Common myeloid progenitor, CD34-positive (primary cell): ENCODE results near the gene PRSS22.
A peak's percentile ranks its signal among the peaks of the same experiment; 100 is the strongest.

Experiments used
- CTCF ChIA-PET: fragments of 350-600 bp; sonication (Branson Sonifier 250); formaldehyde crosslinking; loops from one replicate; lab custom pipeline; 2021; ENCODE audit warnings: antibody characterized with exemption; lab: Charles Lee
- POLR2A ChIA-PET: fragments of 350-600 bp; sonication (Branson Sonifier 250); formaldehyde crosslinking; loops from one replicate; lab custom pipeline; 2021; ENCODE audit warnings: antibody characterized with exemption; lab: Charles Lee
- DNase-seq, 3 donors: peaks; one replicate each; pipeline versions ENCODE4 v3.0.0 to v3.0.0-alpha.2; 2013
- H3K27ac ChIP-seq, 2 experiments: 1 replicate in 1 of 2; 2 replicates in 1 of 2; pipeline ENCODE4 v1.7.0; 2013; ENCODE audit warnings: inconsistent platforms in 2 of 2, low read length in 2 of 2, mild to moderate bottlenecking in 2 of 2, low read depth in 1 of 2, moderate library complexity in 1 of 2; ENCODE audit not compliant: severe bottlenecking in 2 of 2, insufficient read depth in 1 of 2, poor library complexity in 1 of 2
- H3K27me3 ChIP-seq, 5 experiments: replicated peaks in 2 of 5; 1 replicate in 3 of 5; 2 replicates in 2 of 5; pipeline versions ENCODE4 v1.6.1 to v1.7.0; 2013; ENCODE audit warnings: low read length in 4 of 5, mild to moderate bottlenecking in 2 of 5, moderate library complexity in 2 of 5, inconsistent platforms in 1 of 5; ENCODE audit not compliant: insufficient read depth in 5 of 5, control insufficient read depth in 4 of 5
- H3K36me3 ChIP-seq, 4 experiments: 1 replicate in 2 of 4; 2 replicates in 2 of 4; pipeline versions ENCODE4 v1.6.1 to v1.7.0; 2013; ENCODE audit warnings: low read length in 3 of 4, control low read depth in 1 of 4, mild to moderate bottlenecking in 1 of 4; ENCODE audit not compliant: control insufficient read depth in 4 of 4, insufficient read depth in 4 of 4
- H3K4me1 ChIP-seq, 4 experiments: 1 replicate in 3 of 4; 2 replicates in 1 of 4; pipeline versions ENCODE4 v1.6.1 to v1.7.1; 2013; ENCODE audit warnings: low read length in 3 of 4, mild to moderate bottlenecking in 3 of 4, control low read depth in 1 of 4, inconsistent platforms in 1 of 4, moderate library complexity in 1 of 4; ENCODE audit not compliant: control insufficient read depth in 4 of 4, insufficient read depth in 4 of 4; ENCODE audit errors: control extremely low read depth in 1 of 4
- H3K4me3 ChIP-seq, 7 experiments: 1 replicate in 4 of 7; 2 replicates in 3 of 7; pipeline versions ENCODE4 v1.5.1 to v1.7.0; 2013; ENCODE audit warnings: mild to moderate bottlenecking in 7 of 7, low read length in 6 of 7, moderate library complexity in 6 of 7, inconsistent platforms in 2 of 7, low read depth in 2 of 7, control low read depth in 1 of 7; ENCODE audit not compliant: insufficient read depth in 4 of 7, control insufficient read depth in 1 of 7; ENCODE audit errors: extremely low read depth in 1 of 7
- H3K9me3 ChIP-seq, 5 experiments: 1 replicate in 4 of 5; 2 replicates in 1 of 5; pipeline versions ENCODE4 v1.6.1 to v1.7.1; 2013; ENCODE audit warnings: low read length in 4 of 5, mild to moderate bottlenecking in 2 of 5, inconsistent platforms in 1 of 5, low read depth in 1 of 5, moderate library complexity in 1 of 5; ENCODE audit not compliant: control insufficient read depth in 4 of 5, insufficient read depth in 2 of 5; ENCODE audit errors: control extremely low read depth in 1 of 5
- WGBS: methylation state at CpG from one replicate; pipeline ENCODE4 v1.1.5; 2013; ENCODE audit not compliant: insufficient coverage; 5-methylcytosine and 5-hydroxymethylcytosine counted together

PRSS22 gene

DNA sequence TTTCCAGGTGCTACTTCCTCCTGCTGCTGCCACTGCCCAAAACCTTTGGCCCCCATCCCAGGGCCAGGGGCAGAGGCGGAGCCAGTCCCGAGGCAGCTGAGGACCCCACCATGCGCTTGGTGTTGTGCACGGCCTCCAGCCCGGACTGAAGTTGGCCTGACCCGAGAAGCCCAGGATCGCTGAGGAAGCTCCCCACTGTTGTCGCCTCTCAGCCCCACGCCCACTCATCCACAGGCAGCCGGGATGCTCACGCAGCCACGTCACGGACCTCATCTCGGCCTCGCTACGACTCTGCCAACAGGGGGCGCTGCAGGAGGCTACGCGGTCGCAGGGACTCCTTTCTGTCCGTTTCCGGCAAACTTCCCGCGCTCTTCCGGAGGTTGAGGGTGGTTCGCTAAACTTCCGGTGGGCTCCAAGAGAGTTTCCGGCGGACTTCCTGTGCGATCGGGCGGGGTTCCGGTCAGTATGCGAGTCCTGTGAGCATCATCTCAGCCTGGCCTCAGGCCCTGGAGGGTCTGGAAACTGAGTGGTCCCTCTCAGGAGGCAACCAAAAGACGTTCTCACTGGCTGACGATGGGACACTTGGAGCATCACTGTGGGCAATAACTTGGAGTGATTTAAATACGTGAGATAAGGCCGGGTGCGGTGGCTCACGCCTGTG is 15.5 kb downstream of the PRSS22 start:
- ChIA-PET POLR2A (interaction anchor here (1.3 kb wide), 1 partner anchor 26 kb away, joined by 4 read pairs; no protein-coding TSS in a partner anchor), CTCF (interaction anchor here (0.6 to 4.7 kb wide), 10 partner anchors 11 to 80 kb away, joined by 3 to 46 read pairs (median 6); partner anchors contain the start of gene ZG16B)
- peak overlapping the region in 4 of 7 experiments; percentile 2 to 65 (median 28) for H3K4me3 ChIP-seq
- no peaks in the 10 kb centered on the region for H3K9me3 ChIP-seq
- peaks cover 0 to 29% (median 20%) of the 10 kb centered on the region in 4 experiments for H3K4me1 ChIP-seq
- H3K36me3 ChIP-seq = no peaks in the 10 kb centered on the region
- DNase-seq = peak; percentile 40 to 62 (median 51)
- H3K27me3 ChIP-seq = peaks cover 0 to 3% (median 0%) of the 10 kb centered on the region in 5 experiments
- H3K27ac ChIP-seq = no peak overlapping the region
- WGBS = 29% methylated on average over 36 of the region's 40 CpGs

DNA sequence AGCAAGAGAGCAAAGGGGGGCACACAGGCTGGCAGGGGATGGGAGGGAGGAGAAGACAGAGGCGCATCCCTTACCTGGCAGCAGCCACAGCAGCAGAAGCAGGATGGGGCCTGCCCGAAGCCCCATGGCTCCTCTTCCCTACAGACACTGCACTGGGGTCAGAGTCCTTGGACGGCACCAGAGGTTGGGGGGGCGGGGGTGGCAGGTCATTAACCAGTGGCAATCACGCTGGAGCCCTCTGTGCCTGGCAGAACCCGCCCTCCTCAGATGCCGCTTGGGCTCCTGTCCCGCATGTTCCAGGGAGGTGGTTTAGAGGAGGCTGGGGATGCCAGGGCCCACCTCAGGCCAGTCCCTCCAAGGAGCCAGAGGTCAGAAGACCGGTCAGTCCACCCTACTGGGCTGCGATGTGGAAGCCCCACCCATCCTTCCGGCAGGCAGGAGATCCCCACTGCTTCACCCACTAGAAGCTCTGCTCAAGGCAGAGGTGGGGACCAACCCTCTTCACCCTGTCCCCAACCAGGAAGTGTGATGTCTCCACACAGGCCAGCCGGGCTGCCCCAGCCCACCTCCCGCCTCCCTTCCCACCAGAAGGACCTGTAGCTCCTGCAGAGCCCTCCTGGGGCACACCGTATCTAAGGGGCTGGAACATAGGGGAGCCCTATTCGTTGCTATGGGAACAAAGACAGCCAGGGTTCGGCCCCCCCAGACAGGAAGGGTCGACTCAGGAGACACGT is 16.2 kb downstream of the PRSS22 start:
- no peak for DNase-seq
- Histone ChIP-seq H3K4me1 (peaks cover 0 to 29% (median 20%) of the 10 kb centered on the region in 4 experiments), H3K9me3 (no peaks in the 10 kb centered on the region), H3K27me3 (peaks cover 0 to 2% (median 0%) of the 10 kb centered on the region in 5 experiments), H3K27ac (no peak overlapping the region), H3K36me3 (no peaks in the 10 kb centered on the region), H3K4me3 (peak overlapping the region in 3 of 7 experiments; percentile 2 to 65 (median 37))
- CTCF ChIA-PET = interaction anchor here (0.6 to 4.7 kb wide), 9 partner anchors 12 to 80 kb away, joined by 3 to 46 read pairs (median 6); partner anchors contain the start of gene ZG16B
- 72% methylated on average over 12 of the region's 18 CpGs for WGBS
- POLR2A ChIA-PET = no interaction called here

DNA sequence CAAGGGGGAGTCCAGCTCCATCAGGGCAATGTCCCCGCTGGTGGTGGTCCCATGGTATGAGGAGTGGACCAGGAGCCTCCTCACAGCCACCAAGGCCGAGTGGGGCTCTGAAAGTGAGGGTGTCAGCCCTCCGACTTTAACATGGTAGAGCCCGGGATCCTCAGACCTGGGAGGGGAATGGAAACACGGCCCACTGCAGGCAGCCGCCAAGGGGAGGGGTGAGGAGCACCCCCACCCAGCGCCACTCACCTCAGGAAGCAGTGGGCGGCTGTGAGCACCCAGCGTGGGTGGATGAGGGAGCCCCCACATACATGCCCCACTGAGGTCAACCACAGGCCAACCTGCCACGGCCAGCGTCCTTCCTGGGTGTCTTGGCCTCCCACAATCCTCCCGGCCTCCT is 17.1 kb downstream of the PRSS22 start:
- no peak overlapping the region for H3K27ac ChIP-seq
- no peaks in the 10 kb centered on the region for H3K27me3 ChIP-seq
- ChIA-PET CTCF (interaction anchor here (1.0 to 3.8 kb wide), 6 partner anchors 8 to 78 kb away, joined by 3 to 47 read pairs (median 12); no protein-coding TSS in a partner anchor), POLR2A (no interaction called here)
- peaks cover 0 to 31% (median 23%) of the 10 kb centered on the region in 4 experiments for H3K4me1 ChIP-seq
- no peaks in the 10 kb centered on the region for H3K9me3 ChIP-seq
- H3K36me3 ChIP-seq = no peaks in the 10 kb centered on the region
- no peak for DNase-seq
- WGBS = 72% methylated on average over 9 of the region's 12 CpGs
- no peak overlapping the region for H3K4me3 ChIP-seq

DNA sequence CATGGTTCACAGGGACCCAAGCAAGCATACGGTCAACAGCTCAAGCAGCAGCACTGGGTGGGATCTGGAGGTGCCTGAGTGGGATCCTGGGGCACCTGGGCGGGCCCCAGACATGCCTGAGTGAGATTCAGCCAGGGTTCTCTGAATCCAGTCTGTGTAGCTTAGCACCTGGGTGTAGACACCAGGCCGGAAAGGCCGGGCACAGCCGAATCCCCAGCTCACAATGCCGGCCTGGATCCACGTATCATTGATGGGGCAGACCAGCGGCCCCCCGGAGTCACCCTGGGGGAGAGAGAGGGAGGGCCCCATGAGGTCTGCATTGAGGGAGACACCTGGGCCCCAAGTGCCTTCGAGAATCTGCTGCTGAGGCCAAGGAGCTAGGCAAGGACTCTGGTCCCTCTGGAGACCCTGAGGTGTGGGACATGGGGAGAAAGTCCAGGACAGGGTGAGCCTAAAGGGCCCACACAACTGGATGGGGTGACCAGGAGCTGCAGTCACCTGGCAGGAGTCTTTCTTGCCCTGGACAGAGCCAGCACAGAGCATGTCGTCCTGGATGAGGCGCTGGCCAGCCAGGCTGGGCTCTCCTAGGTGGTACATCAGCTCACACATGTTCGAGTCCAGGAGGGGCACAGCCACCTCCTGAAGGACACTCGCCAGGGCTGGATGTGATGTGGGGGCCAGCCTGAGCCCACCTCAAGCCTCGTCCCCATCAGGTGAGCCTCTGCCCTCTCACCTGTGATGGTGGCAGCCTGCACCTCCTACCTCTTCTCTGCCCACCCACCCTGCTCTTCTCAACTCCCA is 18.1 kb downstream of the PRSS22 start:
- POLR2A ChIA-PET = interaction anchor here (1.0 kb wide), 1 partner anchor 28 kb away, joined by 7 read pairs; no protein-coding TSS in a partner anchor
- H3K36me3 ChIP-seq = no peaks in the 10 kb centered on the region
- peaks cover 0 to 31% (median 25%) of the 10 kb centered on the region in 4 experiments for H3K4me1 ChIP-seq
- 90% methylated on average over 14 of the region's 15 CpGs for WGBS
- H3K4me3 ChIP-seq = no peak overlapping the region
- CTCF ChIA-PET = interaction anchor here (0.7 to 3.8 kb wide), 28 partner anchors 9 to 119 kb away, joined by 3 to 47 read pairs (median 4); partner anchors contain the start of genes FLYWCH1, FLYWCH2, PRSS22 and ZG16B
- no peaks in the 10 kb centered on the region for H3K27me3 ChIP-seq
- no peak overlapping the region for H3K27ac ChIP-seq
- no peaks in the 10 kb centered on the region for H3K9me3 ChIP-seq
- DNase-seq = no peak

DNA sequence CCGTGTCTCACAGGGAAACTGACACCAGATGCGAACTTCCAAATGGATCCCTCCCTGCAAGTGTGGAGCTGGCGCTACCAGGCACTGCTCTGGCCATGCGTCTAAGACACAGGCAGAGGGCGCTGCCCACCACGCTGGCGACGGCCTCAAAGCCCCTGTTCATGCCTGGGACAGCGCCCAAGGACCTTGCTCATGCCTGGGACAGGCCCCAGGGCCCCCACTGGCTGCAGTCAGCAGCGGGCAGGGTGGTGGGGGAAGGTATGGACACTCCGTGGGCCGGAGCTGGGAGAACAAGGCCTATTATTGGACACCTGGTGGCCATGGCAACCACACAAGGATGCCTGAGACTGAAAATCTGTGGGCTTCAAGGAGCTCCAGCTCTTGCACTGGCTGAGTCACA is 19.0 kb downstream of the PRSS22 start:
- DNase-seq = peak; percentile 61 to 83 (median 76)
- H3K4me3 ChIP-seq = no peak overlapping the region
- POLR2A ChIA-PET = interaction anchor here (0.7 to 1.0 kb wide), 2 partner anchors 27 to 29 kb away, joined by 3 to 7 read pairs; no protein-coding TSS in a partner anchor
- no peaks in the 10 kb centered on the region for H3K27me3 ChIP-seq
- H3K36me3 ChIP-seq = no peaks in the 10 kb centered on the region
- H3K27ac ChIP-seq = no peak overlapping the region
- 3% methylated on average over 11 of the region's 12 CpGs for WGBS
- no peaks in the 10 kb centered on the region for H3K9me3 ChIP-seq
- CTCF ChIA-PET = interaction anchor here (0.8 to 3.8 kb wide), 29 partner anchors 10 to 120 kb away, joined by 3 to 47 read pairs (median 5); partner anchors contain the start of genes FLYWCH1, FLYWCH2, PRSS22 and ZG16B
- H3K4me1 ChIP-seq = peaks cover 0 to 31% (median 25%) of the 10 kb centered on the region in 4 experiments

DNA sequence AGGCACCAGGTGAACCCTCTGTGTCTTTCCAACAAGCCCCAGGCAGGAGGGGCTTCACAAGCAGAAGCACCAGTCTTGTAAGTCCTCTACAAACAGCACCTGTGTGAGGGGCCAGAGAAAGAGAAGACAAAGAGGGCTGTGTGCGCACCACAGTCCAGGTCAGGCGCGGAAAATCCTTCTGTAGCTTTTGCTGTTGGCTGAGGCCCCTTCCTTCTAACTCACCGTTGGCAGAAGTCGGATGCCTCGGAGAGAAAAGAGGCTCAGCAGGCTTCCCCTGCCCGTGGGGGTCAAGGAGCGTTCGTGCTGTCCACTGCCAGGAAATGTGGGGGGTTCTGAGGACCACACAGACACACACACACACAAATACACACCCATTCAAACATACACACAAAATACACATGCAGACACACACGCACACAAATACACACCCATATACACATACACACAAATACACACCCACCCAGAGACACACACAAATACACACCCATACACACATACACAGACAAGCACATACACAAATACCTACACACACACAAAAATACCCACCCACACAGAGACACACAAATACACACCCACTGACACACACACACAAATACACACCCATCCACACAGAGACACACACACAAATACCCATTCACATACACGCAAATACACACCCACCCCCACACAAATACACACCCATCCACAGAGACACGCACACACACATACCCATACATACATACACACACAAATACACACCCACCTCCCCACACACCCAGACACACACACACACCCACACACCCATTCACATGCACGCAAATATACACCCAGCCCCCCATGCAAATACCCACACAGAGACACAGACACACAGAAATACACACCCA is 21.1 kb downstream of the PRSS22 start:
- 89% methylated on average over 12 of the region's 13 CpGs for WGBS
- CTCF ChIA-PET = interaction anchor here (0.7 to 1.0 kb wide), 3 partner anchors 14 to 83 kb away, joined by 3 read pairs; no protein-coding TSS in a partner anchor
- Histone ChIP-seq H3K27me3 (no peaks in the 10 kb centered on the region), H3K9me3 (no peaks in the 10 kb centered on the region), H3K4me1 (peaks cover 0 to 23% (median 16%) of the 10 kb centered on the region in 4 experiments), H3K27ac (no peak overlapping the region), H3K4me3 (no peak overlapping the region), H3K36me3 (no peaks in the 10 kb centered on the region)
- POLR2A ChIA-PET = no interaction called here
- DNase-seq = no peak
